Panc1 (cell line): Measurements from ENCODE around the gene CDYL2.

Source experiments
- POLR2AphosphoS5 ChIP-seq: IDR thresholded peaks from 2 replicates; pipeline ENCODE4 v1.6.1; 2012; ENCODE audit warnings: mild to moderate bottlenecking, low read depth, low read length, moderate library complexity
- TF ChIP-seq, protein P1 (sequence below): fragments of 450-650 bp; IDR thresholded peaks from 2 replicates; pipeline ENCODE4 v1.5.1; 2017; ENCODE audit warnings: mild to moderate bottlenecking

DNA sequence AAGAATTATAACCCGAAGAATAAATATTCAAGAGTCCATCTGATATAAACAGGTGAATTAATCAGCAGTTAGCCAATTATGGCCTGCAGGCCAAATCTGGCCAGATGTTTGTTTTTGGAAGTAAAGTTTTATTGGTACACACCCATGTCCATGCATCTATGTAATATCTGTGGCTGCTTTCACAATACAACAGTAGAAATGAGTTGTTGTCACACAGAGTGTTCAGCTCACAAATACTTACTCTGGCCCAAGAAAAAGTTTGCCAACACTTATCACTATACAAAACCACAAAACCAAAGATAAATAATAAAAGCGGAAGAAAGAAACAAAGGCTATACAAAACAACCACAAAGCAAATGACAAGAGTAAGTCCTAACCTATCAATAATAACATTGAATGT is 109.4 kb downstream of the CDYL2 start:
- TF ChIP-seq, protein P1, sequence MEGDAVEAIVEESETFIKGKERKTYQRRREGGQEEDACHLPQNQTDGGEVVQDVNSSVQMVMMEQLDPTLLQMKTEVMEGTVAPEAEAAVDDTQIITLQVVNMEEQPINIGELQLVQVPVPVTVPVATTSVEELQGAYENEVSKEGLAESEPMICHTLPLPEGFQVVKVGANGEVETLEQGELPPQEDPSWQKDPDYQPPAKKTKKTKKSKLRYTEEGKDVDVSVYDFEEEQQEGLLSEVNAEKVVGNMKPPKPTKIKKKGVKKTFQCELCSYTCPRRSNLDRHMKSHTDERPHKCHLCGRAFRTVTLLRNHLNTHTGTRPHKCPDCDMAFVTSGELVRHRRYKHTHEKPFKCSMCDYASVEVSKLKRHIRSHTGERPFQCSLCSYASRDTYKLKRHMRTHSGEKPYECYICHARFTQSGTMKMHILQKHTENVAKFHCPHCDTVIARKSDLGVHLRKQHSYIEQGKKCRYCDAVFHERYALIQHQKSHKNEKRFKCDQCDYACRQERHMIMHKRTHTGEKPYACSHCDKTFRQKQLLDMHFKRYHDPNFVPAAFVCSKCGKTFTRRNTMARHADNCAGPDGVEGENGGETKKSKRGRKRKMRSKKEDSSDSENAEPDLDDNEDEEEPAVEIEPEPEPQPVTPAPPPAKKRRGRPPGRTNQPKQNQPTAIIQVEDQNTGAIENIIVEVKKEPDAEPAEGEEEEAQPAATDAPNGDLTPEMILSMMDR = no peak
- no peak for TF ChIP-seq POLR2AphosphoS5
